ENCODE measurements around the gene EGFLAM. TPM values are rescaled to one million over a fixed set of nuclear protein-coding genes. Genes with fewer than 3 reads are reported as not detected.

The EGFLAM gene
- total RNA-seq, 4 donors from 2014 or later, result 6.6 to 13.6 (median 9.8) TPM

GRCh38 chr5:38442247-38442573 is 183.9 kb downstream of the EGFLAM start:
- H3K27ac ChIP-seq (replicated peaks in 1 of 4), result no peak overlapping the region
- no peak for DNase-seq (ENCODE audit: extremely low spot score)
- no peaks in the 10 kb centered on the region for H3K9me3 ChIP-seq
- H3K27me3 ChIP-seq, result no peaks in the 10 kb centered on the region
- 93% methylated on average over 2 of the region's 2 CpGs for WGBS
- TF ChIP-seq POLR2AphosphoS5 (IDR thresholded peaks at IDR 0.05) (no peak), POLR2A (IDR thresholded peaks at IDR 0.05; ENCODE audit: low read depth) (no peak), EP300 (IDR thresholded peaks at IDR 0.05) (no peak)
- TF ChIP-seq, protein P1, sequence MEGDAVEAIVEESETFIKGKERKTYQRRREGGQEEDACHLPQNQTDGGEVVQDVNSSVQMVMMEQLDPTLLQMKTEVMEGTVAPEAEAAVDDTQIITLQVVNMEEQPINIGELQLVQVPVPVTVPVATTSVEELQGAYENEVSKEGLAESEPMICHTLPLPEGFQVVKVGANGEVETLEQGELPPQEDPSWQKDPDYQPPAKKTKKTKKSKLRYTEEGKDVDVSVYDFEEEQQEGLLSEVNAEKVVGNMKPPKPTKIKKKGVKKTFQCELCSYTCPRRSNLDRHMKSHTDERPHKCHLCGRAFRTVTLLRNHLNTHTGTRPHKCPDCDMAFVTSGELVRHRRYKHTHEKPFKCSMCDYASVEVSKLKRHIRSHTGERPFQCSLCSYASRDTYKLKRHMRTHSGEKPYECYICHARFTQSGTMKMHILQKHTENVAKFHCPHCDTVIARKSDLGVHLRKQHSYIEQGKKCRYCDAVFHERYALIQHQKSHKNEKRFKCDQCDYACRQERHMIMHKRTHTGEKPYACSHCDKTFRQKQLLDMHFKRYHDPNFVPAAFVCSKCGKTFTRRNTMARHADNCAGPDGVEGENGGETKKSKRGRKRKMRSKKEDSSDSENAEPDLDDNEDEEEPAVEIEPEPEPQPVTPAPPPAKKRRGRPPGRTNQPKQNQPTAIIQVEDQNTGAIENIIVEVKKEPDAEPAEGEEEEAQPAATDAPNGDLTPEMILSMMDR (IDR thresholded peaks at IDR 0.05), result no peak
- intact Hi-C loops (cut with DNase I), result loop anchor here (10.0 kb wide), 1 partner anchor 223 kb away; no protein-coding TSS in a partner anchor
- H3K4me1 ChIP-seq, result peaks cover 0 to 21% (median 16%) of the 10 kb centered on the region in 4 donors
- no peaks in the 10 kb centered on the region for H3K36me3 ChIP-seq
- H3K4me3 ChIP-seq, result no peak overlapping the region

DNA sequence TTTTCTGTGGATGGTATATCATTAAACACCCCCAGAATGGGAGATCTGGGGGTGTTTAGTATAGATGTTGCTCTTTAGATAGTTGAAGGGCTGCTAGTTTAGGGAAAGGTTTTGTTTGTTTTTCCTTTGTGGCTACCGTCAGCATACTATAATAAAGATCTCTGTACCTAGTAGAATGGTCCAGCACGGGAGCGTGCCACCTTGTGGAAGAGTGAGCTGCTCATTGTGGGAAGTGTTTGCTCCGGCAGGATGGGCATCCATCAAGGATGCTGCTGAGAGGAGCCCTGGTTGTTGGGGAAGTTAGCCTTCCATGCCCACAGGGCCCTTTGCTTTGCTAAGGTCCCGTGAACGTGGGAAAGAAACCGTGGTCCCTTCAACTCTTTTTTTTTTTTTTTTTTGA is 185.0 kb downstream of the EGFLAM start:
- Histone ChIP-seq H3K9me3 (no peaks in the 10 kb centered on the region), H3K4me1 (peaks cover 0 to 28% (median 21%) of the 10 kb centered on the region in 4 donors), H3K4me3 (no peak overlapping the region), H3K36me3 (no peaks in the 10 kb centered on the region), H3K27ac (replicated peaks in 1 of 4) (no peak overlapping the region), H3K27me3 (no peaks in the 10 kb centered on the region)
- 91% methylated on average over 7 of the region's 7 CpGs for WGBS
- DNase-seq (ENCODE audit: extremely low spot score), result no peak
- intact Hi-C loops (cut with DNase I), result loop anchor here (10.0 kb wide), 1 partner anchor 221 kb away; no protein-coding TSS in a partner anchor
- TF ChIP-seq, protein P1 (IDR thresholded peaks at IDR 0.05), result no peak
- TF ChIP-seq EP300 (IDR thresholded peaks at IDR 0.05), result no peak
- no peak for TF ChIP-seq POLR2A (IDR thresholded peaks at IDR 0.05; ENCODE audit: low read depth)
- no peak for TF ChIP-seq POLR2AphosphoS5 (IDR thresholded peaks at IDR 0.05)

DNA sequence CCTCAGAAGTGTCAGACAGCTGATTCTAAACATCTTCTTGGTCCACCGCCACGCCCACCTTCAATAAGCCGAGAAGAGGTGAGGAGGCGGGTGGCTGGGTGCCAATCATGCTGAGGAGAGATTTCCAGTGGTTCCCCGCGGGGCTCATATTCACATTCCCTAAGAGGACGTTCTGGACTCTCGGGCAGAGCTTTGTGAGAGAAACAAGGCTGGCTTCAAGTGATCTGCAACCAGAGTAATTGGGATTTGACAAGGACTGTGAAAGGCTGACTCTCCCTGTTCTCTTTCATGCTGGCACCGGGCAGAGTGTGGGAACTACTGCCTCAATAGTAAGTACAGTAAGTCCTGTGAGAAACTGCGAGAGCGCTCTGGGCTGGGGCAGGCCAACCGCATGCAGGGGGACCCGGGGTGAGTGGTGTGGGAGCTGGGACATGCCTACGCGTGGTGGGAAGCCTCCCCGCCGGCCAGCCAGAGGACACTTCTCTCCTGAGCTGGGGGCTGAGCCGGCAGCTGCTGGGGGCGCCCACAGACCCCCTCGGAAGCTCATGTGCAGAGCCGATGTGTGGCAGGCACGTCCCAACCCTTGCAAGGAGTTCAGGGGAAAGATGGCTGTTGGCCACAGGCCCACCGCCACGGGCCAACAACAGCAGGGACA is 187.1 kb downstream of the EGFLAM start:
- 47% methylated on average over 15 of the region's 24 CpGs for WGBS
- no peaks in the 10 kb centered on the region for H3K9me3 ChIP-seq
- no peaks in the 10 kb centered on the region for H3K36me3 ChIP-seq
- H3K27me3 ChIP-seq, result no peaks in the 10 kb centered on the region
- H3K27ac ChIP-seq (replicated peaks in 1 of 4), result peak overlapping the region; percentile 57 to 79 (median 70)
- TF ChIP-seq POLR2AphosphoS5 (IDR thresholded peaks at IDR 0.05) (peak in 1 of 2 donors; percentile 14), EP300 (IDR thresholded peaks at IDR 0.05) (no peak)
- intact Hi-C loops (cut with DNase I), result loop anchor here (5.0 to 10.0 kb wide), 2 partner anchors 112 to 219 kb away; partner anchors contain the start of gene LIFR
- DNase-seq (ENCODE audit: extremely low spot score), result no peak
- H3K4me3 ChIP-seq, result peak overlapping the region; percentile 42 to 50 (median 44)
- peaks cover 4 to 33% (median 21%) of the 10 kb centered on the region in 4 donors for H3K4me1 ChIP-seq

DNA sequence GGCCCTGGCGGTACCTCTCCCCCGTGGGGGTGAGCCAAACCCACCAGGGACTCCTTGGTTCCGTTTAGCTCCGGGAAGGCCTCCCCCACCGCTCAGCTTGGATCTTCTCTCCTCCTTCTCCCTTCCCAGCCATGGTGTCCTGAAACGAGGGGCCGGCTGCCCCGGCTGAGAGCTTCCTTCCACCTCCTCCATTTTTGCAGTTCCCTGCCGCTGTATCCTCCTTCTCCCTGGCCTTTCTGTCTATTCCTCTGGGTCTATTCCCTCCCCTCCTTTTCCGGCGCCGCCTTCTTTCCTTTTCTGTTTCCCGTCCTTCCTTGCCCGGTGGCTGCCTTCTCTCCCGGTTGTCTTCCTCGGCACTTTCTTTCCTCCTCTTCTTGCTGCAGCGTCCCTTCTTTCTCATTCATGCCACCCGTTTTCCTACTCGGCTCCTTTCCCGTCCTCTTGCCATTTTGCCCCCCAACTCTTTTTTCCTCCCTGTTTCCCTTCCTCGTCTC is 187.7 kb downstream of the EGFLAM start:
- H3K27ac ChIP-seq (replicated peaks in 1 of 4), result peak overlapping the region; percentile 57 to 79 (median 70)

GRCh38 chr5:38447056-38447455 is 188.7 kb downstream of the EGFLAM start:
- no peaks in the 10 kb centered on the region for H3K27me3 ChIP-seq
- no peak overlapping the region for H3K4me3 ChIP-seq
- H3K36me3 ChIP-seq, result no peaks in the 10 kb centered on the region
- intact Hi-C loops (cut with DNase I), result loop anchor here (5.0 to 10.0 kb wide), 2 partner anchors 110 to 218 kb away; partner anchors contain the start of gene LIFR
- H3K4me1 ChIP-seq, result peaks cover 4 to 27% (median 19%) of the 10 kb centered on the region in 4 donors
- no peak for DNase-seq (ENCODE audit: extremely low spot score)
- WGBS, result 97% methylated on average over 2 of the region's 2 CpGs
- H3K9me3 ChIP-seq, result no peaks in the 10 kb centered on the region
- TF ChIP-seq EP300 (IDR thresholded peaks at IDR 0.05) (no peak), POLR2A (IDR thresholded peaks at IDR 0.05; ENCODE audit: low read depth) (no peak), POLR2AphosphoS5 (IDR thresholded peaks at IDR 0.05) (no peak)
- TF ChIP-seq, protein P1 (IDR thresholded peaks at IDR 0.05), result no peak
- H3K27ac ChIP-seq (replicated peaks in 1 of 4), result no peak overlapping the region

More for the DNA sequence above, 187.7 kb downstream of the EGFLAM start:
- peak overlapping the region; percentile 42 to 50 (median 44) for H3K4me3 ChIP-seq
- no peak for DNase-seq (ENCODE audit: extremely low spot score)
- no peaks in the 10 kb centered on the region for H3K36me3 ChIP-seq
- peaks cover 4 to 33% (median 21%) of the 10 kb centered on the region in 4 donors for H3K4me1 ChIP-seq
- no peaks in the 10 kb centered on the region for H3K9me3 ChIP-seq
- WGBS, result 91% methylated on average over 21 of the region's 21 CpGs
- H3K27me3 ChIP-seq, result no peaks in the 10 kb centered on the region
- TF ChIP-seq EP300 (IDR thresholded peaks at IDR 0.05) (no peak), POLR2A (IDR thresholded peaks at IDR 0.05; ENCODE audit: low read depth) (no peak), POLR2AphosphoS5 (IDR thresholded peaks at IDR 0.05) (no peak)
- TF ChIP-seq, protein P1 (IDR thresholded peaks at IDR 0.05), result no peak
- intact Hi-C loops (cut with DNase I), result loop anchor here (5.0 to 10.0 kb wide), 2 partner anchors 111 to 219 kb away; partner anchors contain the start of gene LIFR

Measured in esophagus muscularis mucosa (tissue), 4 donors.